ENCODE measurements around the gene ANKRD23. TPM values are rescaled to one million over a fixed set of nuclear protein-coding genes. Genes with fewer than 3 reads are reported as not detected.

ANKRD23 gene
- total and polyA plus RNA-seq, 2 of the 13 experiments (the other 11 are each of a cell fraction or from before 2014, with no cell fraction given), result 1.5 to 1.6 TPM

- TF ChIP-seq ZNF383 (CRISPR knock-in tag; IDR thresholded peaks at IDR 0.05; ENCODE audit: borderline replicate concordance) (peak; percentile 97; the same call in 1 of the 2 replicates), ZNF18 (CRISPR knock-in tag; IDR thresholded peaks at IDR 0.05; ENCODE audit: insufficient replicate concordance) (no peak), CREB1 (IDR thresholded peaks at IDR 0.05) (peak; percentile 84), CREB1 (CRISPR knock-in tag; IDR thresholded peaks at IDR 0.05) (no peak), ZNF121 (CRISPR knock-in tag; IDR thresholded peaks at IDR 0.05) (peak; percentile 70), POLR2AphosphoS5 (IDR thresholded peaks at IDR 0.05; ENCODE audit: low read depth, low read length) (peak; percentile 53), SNAI1 (CRISPR knock-in tag; IDR thresholded peaks at IDR 0.05; ENCODE audit: borderline replicate concordance) (peak; percentile 32; the same call in 1 of the 2 replicates), ZNF256 (CRISPR knock-in tag; conservative IDR thresholded peaks at IDR 0.05) (0 out of 2 replicates have a peak, but pooled peaks have one; percentile 45), ZNF296 (CRISPR knock-in tag; conservative IDR thresholded peaks at IDR 0.05) (no peak), ZNF354B (CRISPR knock-in tag; IDR thresholded peaks at IDR 0.05) (no peak), JUNB (CRISPR knock-in tag; IDR thresholded peaks at IDR 0.05; ENCODE audit: borderline replicate concordance) (no peak), NKX3-1 (CRISPR knock-in tag; IDR thresholded peaks at IDR 0.05) (peak; percentile 32; the same call in 1 of the 2 replicates), TSC22D2 (CRISPR knock-in tag; IDR thresholded peaks at IDR 0.05; ENCODE audit: borderline replicate concordance) (no peak), RFXANK (CRISPR knock-in tag; IDR thresholded peaks at IDR 0.05) (peak; percentile 69; the same call in 1 of the 2 replicates), HMG20A (CRISPR knock-in tag; IDR thresholded peaks at IDR 0.05; ENCODE audit: borderline replicate concordance) (no peak)
- TF ChIP-seq, protein P1, sequence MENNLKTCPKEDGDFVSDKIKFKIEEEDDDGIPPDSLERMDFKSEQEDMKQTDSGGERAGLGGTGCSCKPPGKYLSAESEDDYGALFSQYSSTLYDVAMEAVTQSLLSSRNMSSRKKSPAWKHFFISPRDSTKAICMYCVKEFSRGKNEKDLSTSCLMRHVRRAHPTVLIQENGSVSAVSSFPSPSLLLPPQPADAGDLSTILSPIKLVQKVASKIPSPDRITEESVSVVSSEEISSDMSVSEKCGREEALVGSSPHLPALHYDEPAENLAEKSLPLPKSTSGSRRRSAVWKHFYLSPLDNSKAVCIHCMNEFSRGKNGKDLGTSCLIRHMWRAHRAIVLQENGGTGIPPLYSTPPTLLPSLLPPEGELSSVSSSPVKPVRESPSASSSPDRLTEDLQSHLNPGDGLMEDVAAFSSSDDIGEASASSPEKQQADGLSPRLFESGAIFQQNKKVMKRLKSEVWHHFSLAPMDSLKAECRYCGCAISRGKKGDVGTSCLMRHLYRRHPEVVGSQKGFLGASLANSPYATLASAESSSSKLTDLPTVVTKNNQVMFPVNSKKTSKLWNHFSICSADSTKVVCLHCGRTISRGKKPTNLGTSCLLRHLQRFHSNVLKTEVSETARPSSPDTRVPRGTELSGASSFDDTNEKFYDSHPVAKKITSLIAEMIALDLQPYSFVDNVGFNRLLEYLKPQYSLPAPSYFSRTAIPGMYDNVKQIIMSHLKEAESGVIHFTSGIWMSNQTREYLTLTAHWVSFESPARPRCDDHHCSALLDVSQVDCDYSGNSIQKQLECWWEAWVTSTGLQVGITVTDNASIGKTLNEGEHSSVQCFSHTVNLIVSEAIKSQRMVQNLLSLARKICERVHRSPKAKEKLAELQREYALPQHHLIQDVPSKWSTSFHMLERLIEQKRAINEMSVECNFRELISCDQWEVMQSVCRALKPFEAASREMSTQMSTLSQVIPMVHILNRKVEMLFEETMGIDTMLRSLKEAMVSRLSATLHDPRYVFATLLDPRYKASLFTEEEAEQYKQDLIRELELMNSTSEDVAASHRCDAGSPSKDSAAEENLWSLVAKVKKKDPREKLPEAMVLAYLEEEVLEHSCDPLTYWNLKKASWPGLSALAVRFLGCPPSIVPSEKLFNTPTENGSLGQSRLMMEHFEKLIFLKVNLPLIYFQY (CRISPR knock-in tag; IDR thresholded peaks at IDR 0.05; ENCODE audit: borderline replicate concordance), result peak; percentile 48; the same call in 1 of the 2 replicates
- TF ChIP-seq, protein P2, sequence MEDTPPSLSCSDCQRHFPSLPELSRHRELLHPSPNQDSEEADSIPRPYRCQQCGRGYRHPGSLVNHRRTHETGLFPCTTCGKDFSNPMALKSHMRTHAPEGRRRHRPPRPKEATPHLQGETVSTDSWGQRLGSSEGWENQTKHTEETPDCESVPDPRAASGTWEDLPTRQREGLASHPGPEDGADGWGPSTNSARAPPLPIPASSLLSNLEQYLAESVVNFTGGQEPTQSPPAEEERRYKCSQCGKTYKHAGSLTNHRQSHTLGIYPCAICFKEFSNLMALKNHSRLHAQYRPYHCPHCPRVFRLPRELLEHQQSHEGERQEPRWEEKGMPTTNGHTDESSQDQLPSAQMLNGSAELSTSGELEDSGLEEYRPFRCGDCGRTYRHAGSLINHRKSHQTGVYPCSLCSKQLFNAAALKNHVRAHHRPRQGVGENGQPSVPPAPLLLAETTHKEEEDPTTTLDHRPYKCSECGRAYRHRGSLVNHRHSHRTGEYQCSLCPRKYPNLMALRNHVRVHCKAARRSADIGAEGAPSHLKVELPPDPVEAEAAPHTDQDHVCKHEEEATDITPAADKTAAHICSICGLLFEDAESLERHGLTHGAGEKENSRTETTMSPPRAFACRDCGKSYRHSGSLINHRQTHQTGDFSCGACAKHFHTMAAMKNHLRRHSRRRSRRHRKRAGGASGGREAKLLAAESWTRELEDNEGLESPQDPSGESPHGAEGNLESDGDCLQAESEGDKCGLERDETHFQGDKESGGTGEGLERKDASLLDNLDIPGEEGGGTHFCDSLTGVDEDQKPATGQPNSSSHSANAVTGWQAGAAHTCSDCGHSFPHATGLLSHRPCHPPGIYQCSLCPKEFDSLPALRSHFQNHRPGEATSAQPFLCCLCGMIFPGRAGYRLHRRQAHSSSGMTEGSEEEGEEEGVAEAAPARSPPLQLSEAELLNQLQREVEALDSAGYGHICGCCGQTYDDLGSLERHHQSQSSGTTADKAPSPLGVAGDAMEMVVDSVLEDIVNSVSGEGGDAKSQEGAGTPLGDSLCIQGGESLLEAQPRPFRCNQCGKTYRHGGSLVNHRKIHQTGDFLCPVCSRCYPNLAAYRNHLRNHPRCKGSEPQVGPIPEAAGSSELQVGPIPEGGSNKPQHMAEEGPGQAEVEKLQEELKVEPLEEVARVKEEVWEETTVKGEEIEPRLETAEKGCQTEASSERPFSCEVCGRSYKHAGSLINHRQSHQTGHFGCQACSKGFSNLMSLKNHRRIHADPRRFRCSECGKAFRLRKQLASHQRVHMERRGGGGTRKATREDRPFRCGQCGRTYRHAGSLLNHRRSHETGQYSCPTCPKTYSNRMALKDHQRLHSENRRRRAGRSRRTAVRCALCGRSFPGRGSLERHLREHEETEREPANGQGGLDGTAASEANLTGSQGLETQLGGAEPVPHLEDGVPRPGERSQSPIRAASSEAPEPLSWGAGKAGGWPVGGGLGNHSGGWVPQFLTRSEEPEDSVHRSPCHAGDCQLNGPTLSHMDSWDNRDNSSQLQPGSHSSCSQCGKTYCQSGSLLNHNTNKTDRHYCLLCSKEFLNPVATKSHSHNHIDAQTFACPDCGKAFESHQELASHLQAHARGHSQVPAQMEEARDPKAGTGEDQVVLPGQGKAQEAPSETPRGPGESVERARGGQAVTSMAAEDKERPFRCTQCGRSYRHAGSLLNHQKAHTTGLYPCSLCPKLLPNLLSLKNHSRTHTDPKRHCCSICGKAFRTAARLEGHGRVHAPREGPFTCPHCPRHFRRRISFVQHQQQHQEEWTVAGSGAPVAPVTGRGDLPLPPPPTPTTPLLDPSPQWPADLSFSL (CRISPR knock-in tag; IDR thresholded peaks at IDR 0.05), result no peak
These were observed 14.0 kb upstream of the ANKRD23 start, which contains the start of gene ANKRD39 (continued) for GRCh38 chr2:96857667-96858372.

Measured in HepG2 (cell line).